Measurements from ENCODE around the gene XYLT1.

- TF ChIP-seq SPI1 (IDR thresholded peaks at IDR 0.05; ENCODE audit: borderline replicate concordance, low read depth, low read length) (no peak), ZHX1 (conservative IDR thresholded peaks at IDR 0.05; ENCODE audit: low read length) (no peak), UBTF (IDR thresholded peaks at IDR 0.05; ENCODE audit: borderline replicate concordance in 1 of 2, low read depth in 2 of 2, low read length in 2 of 2) (no peak), NR2F6 (CRISPR knock-in tag; IDR thresholded peaks at IDR 0.05) (no peak), EP300 (IDR thresholded peaks at IDR 0.05; ENCODE audit: low read length) (no peak), TCFL5 (CRISPR knock-in tag; conservative IDR thresholded peaks at IDR 0.05) (no peak), NR3C1 (CRISPR knock-in tag; IDR thresholded peaks at IDR 0.05) (no peak), GABPA (tag; conservative IDR thresholded peaks at IDR 0.05; ENCODE audit: low read depth) (no peak), POLR2A (conservative IDR thresholded peaks at IDR 0.05) (no peak), CTCF (IDR thresholded peaks at IDR 0.05 in 2 of 3, conservative IDR thresholded peaks at IDR 0.05 in 1 of 3; ENCODE audit: insufficient read depth in 2 of 3, low read depth in 1 of 3, low read length in 3 of 3) (no peak)
Observed at GRCh38 chr16:17104654-17105053, 366.1 kb downstream of the XYLT1 start.

All from K562 (cell line).